ENCODE results near the gene PSMD12. TPM values are rescaled to one million over a fixed set of nuclear protein-coding genes. Genes with fewer than 3 reads are reported as not detected.
"Not testable (repeated sequence)": the region's sequence is repeated elsewhere in the genome, so short reads cannot be mapped to it uniquely, and the experiment has no call there.

PSMD12 gene
- total RNA-seq, 1 donor from 2014 or later, result 34.4 TPM

DNA sequence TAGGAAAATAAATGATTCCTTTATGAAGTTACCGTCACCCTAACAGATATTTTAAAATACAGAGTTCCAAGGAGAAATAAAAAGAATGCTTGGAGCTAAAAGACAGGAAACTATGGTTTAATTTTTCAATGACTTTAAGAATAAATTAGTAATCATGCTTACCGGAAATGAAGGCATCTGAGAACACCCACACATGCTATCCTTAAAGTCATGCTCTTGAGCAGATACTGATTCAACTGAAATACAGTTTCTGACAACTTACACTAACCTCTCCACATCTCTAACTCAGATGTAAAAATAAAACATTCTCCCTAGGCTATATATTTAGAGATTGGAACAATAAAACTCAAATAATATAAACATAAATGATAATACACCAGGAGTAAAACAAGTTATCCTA lies 7.8 kb downstream of the PSMD12 start:
- no peak for DNase-seq (ENCODE audit: low spot score)

- DNase-seq (ENCODE audit: low spot score), result no peak
These were observed 12.3 kb downstream of the PSMD12 start for GRCh38 chr17:67353929-67354574.

DNA sequence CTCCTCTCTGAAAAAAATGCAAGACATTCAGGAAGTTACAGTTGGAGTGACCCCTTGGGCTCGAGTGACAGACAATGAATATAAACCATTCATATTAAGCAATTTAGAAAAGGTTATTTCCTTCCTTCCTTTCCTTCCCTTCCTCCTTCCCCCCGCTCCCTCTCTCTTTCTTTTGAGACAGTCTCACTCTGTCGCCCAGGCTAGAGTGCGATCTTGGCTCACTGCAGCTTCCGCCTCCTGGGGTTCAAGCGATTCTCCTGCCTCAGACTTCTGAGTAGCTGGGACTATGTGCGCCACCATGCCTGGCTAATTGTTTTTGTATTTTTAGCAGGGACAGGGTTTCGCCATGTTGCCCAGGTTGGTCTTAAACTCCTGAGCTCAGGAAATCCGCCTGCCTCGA lies 13.2 kb downstream of the PSMD12 start:
- DNase-seq (ENCODE audit: low spot score), result no peak

- no peak for DNase-seq (ENCODE audit: low spot score)
These were observed 17.0 kb downstream of the PSMD12 start for GRCh38 chr17:67349420-67349819.

- DNase-seq (ENCODE audit: low spot score), result no peak
These were observed 18.6 kb downstream of the PSMD12 start for GRCh38 chr17:67347826-67348225.

DNA sequence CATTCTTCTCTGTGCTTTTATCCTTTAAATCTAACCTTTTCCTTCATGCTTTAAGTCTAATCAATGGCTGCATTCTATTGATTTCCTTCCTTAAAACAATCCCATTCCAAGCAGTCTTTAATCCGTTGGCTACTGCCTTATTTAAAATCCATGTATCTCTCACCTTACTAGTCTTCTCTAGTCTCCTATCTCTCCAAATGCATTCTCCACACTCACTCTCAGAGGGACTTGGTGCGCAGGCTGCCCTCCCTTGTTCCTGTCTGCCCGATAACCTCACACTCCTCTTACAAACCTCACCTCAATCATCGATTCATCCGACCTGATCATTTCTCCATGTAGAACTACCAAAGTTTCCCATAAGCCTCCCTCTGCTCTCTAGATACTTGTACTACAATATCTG lies 23.1 kb downstream of the PSMD12 start:
- no peak for DNase-seq (ENCODE audit: low spot score)

DNA sequence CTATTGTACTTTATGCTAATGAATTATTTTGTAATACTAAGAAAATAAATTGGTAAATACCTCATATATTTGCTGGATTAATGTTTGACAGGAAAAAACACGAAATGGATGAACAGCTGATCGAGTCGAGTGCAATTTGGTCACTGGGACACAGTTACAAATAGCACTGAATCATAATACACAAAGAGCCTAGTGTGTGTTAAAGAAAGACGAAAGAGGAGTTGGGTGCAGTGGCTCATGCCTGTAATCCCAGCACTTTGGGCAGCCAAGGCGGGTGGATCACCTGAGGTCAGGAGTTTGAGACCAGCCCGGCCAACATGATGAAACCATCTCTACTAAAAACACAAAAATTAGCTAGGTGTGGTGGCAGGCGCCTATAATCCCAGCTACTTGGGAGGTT lies 28.0 kb downstream of the PSMD12 start:
- DNase-seq (ENCODE audit: low spot score), result not testable (repeated sequence)

DNA sequence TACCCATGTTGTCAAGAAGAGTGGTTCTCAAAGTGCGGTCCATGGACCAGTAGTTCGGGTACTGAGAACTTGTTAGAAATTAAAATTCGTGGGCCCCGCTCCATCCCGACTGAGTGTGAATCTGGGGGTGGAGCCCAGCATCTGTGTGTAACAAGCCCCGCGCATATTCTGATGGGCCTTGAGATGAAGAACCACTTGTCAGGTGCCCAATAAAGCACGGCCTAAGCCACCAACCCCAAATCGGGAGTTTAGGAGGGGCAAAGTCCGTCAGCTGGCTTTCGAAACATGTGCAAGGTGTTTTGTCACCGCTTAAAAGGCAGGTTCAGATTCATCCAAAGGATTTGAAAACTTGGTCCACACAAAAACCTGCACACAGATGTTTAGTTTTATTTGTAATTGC lies 29.5 kb downstream of the PSMD12 start:
- DNase-seq (ENCODE audit: low spot score), result no peak

- no peak for DNase-seq (ENCODE audit: low spot score)
These were observed 31.0 kb downstream of the PSMD12 start for GRCh38 chr17:67335245-67335835.

DNA sequence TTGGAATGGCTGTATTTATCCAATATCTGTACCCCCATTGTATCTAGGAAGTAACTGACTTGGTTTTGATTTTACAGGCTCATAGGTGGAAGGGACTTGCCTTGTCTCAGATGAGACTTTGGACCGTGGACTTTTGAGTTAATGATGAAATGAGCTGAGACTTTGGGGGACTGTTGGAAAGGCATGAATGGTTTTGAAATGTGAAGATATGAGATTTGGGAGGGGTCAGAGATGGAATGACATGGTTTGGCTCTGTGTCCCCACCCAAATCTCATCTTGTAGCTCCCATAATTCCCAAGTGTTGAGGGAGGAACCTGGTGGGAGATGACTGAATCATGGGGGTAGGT lies 34.2 kb downstream of the PSMD12 start:
- not testable (repeated sequence) for DNase-seq (ENCODE audit: low spot score)

- DNase-seq (ENCODE audit: low spot score), result not testable (repeated sequence)
These were observed 34.8 kb downstream of the PSMD12 start for GRCh38 chr17:67331381-67332161.

GRCh38 chr17:67328026-67328425 lies 38.4 kb downstream of the PSMD12 start:
- no peak for DNase-seq (ENCODE audit: low spot score)

DNA sequence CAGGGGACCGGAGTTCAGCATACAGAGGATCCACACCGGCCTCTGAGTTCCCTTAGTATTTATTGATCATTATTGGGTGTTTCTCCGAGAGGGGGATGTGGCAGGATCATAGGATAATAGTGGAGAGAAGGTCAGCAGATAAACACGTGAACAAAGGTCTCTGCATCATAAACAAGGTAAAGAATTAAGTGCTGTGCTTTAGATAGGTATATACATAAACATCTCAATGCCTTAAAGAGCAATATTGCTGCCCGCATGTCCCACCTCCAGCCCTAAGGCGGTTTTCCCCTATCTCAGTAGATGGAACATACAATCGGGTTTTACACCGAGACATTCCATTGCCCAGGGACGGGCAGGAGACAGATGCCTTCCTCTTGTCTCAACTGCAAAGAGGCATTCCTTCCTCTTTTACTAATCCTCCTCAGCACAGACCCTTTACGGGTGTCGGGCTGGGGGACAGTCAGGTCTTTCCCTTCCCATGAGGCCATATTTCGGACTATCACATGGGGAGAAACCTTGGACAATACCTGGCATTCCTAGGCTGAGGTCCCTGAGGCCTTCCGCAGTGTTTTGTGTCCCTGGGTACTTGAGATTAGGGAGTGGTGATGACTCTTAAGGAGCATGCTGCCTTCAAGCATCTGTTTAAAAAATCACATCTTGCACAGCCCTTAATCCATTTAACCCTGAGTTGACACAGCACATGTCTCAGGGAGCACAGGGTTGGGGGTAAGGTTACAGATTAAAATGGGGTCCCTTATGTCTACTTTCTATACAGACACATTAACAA lies 39.2 kb downstream of the PSMD12 start:
- DNase-seq (ENCODE audit: low spot score), result not testable (repeated sequence)

DNA sequence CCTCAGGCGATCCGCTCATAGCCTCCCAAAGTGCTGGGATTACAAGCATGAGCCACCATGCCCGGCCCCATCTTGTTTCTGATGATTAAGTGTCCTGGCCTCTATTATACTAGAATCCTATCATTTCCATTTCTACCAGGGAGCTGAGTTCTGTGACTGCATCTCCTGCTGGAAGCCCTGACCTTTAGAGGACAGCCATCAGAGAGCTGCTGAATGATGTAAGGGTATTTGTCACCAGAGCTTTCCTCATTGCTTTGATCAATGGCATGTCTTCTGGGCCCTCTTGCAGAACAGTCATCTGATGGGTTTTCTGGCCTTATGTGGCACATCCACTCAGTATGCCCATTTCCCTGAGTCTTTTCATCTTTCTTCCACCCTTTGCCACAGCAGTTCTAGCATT lies 39.9 kb downstream of the PSMD12 start:
- no peak for DNase-seq (ENCODE audit: low spot score)

- DNase-seq (ENCODE audit: low spot score), result no peak
These were observed 42.0 kb downstream of the PSMD12 start for GRCh38 chr17:67324330-67324729.

DNA sequence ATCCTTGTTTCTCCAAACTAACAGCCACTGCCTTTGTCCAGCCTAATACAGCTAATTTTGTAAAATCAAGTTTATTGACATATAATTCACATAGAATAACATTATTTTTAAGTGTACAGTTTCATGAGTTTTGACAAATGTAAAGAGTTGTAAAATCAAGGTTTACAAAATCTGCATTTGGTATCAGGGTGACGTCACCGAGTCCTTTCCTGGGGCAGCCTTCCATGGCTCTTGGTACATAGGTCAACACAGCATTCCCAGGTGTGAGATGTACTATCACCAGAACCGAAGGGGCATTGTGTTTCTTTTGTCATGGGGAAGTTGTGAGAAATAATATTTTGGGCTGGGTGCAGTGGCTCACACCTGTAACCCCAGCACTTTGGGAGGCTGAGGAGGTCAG lies 42.9 kb downstream of the PSMD12 start:
- no peak for DNase-seq (ENCODE audit: low spot score)

DNA sequence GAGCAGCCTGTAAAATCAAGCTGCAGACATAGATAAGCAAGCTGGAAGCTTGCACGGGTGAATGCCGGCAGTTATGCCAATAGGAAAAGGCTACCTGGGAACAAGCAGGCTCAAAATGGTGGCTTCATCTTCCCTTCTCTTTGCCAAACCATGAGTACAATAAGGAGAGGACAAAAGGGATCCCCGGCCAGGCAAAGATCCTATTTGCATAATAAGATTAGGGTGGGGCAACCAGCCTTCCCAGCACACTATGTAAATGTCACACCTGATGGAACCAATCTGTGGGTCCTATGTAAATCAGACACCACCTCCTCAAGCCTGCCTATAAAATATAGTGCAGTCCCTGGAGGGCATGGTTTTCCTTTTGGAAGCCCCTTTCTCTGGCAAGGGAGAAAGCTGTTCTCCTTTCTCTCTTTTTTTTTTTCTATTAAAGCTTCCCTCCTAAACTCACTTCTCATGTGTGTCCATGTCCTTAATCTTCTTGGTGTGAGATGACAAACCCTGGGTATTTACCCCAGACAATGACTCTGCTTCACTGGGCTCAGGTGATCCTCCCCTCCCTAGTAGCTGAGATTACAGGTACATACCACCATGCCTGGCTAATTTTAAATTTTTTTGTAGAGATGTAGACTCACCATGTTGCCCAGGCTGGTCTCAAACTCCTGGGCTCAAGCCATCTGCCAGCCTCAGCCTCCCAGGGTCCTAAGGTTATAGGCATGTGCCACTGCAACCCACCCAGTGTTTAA lies 44.2 kb downstream of the PSMD12 start:
- no peak for DNase-seq (ENCODE audit: low spot score)

- DNase-seq (ENCODE audit: low spot score), result not testable (repeated sequence)
These were observed 44.9 kb downstream of the PSMD12 start for GRCh38 chr17:67321486-67321885.

DNA sequence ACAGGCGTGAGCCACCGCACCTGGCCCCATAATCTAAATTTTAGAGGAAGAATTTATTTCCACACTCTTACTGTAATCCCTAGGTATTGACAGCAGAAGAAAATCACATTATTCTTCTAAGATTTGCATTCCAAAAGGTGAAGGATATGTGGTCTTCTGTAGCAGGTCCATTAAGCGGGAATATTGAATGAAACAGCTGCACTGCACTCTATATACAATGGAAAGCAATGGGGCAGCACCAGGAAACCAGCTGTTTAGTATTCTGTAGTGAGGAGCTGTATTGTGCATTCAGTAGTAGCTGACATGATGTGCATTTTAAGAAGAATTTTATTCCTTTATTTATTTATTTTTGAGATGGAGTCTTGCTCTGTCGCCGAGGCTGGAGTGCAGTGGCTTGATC lies 49.6 kb downstream of the PSMD12 start:
- no peak for DNase-seq (ENCODE audit: low spot score)

DNA sequence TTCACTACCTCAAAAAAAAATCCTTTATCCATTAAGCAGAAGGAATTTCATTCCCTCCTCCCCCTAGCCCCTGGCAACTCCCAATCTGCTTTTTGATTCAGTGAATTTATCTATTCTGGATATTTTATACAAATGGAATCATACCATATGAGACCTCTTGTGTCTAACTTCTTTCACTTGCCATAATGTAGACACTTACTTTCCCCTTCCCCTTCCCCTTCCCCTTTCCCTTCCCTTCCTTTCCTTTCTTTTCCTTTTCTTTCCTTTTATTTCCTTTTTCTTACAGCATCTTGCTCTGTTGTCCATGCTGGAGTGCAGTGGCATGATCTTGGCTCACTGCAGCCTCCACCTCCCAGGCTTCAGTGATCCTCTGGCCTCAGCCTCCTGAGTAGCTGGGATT lies 50.5 kb downstream of the PSMD12 start:
- no peak for DNase-seq (ENCODE audit: low spot score)

GRCh38 chr17:67312265-67312664 lies 54.1 kb downstream of the PSMD12 start:
- no peak for DNase-seq (ENCODE audit: low spot score)

GRCh38 chr17:67311575-67311974 lies 54.8 kb downstream of the PSMD12 start:
- no peak for DNase-seq (ENCODE audit: low spot score)
